ENCODE measurements around the gene THAP8.

THAP8 gene, protein sequence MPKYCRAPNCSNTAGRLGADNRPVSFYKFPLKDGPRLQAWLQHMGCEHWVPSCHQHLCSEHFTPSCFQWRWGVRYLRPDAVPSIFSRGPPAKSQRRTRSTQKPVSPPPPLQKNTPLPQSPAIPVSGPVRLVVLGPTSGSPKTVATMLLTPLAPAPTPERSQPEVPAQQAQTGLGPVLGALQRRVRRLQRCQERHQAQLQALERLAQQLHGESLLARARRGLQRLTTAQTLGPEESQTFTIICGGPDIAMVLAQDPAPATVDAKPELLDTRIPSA

DNA sequence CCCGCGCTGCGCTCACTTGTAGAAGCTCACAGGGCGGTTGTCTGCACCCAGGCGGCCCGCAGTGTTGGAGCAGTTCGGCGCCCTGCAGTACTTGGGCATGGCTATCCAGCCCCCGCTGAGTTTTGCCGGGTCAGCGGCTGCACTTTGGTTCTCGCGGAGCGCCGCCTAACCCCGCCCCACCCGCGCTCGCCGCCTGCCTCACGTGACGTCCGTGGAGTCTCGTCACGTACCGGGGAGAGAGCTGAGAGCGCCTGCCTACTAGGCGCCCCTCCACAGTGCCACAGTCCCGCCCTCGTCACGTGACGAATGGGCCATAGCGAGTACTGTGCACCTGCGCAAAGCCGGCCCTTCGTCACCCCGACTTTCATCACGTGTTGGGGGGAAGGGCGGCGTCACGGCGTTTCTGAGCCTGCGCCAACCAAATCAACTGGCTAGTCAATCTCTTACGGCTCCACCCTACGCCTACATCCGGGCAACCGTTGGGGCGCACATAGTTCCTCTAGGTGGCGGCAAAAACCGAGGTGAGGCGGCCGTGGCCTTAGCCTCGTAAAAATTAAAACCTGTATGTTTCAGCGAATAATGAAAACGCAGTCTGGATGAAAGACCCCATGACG is at the start of gene THAP8:
Gene THAP8, minus strand, starts transcription at position 167 of the 614 bp plus-strand sequence. Its CDS starts 68 bp downstream, at position 99.
- peak within 1 kb of the TSS; percentile 81 for H3K4me3 ChIP-seq (ENCODE audit: low read depth, low read length)
- peak; percentile 97 for DNase-seq (ENCODE audit: low read depth)
- TF ChIP-seq, protein P1, sequence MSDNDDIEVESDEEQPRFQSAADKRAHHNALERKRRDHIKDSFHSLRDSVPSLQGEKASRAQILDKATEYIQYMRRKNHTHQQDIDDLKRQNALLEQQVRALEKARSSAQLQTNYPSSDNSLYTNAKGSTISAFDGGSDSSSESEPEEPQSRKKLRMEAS (IDR thresholded peaks at IDR 0.05; ENCODE audit: low read depth, low read length) = peak; percentile 97
- TF ChIP-seq, protein P2, sequence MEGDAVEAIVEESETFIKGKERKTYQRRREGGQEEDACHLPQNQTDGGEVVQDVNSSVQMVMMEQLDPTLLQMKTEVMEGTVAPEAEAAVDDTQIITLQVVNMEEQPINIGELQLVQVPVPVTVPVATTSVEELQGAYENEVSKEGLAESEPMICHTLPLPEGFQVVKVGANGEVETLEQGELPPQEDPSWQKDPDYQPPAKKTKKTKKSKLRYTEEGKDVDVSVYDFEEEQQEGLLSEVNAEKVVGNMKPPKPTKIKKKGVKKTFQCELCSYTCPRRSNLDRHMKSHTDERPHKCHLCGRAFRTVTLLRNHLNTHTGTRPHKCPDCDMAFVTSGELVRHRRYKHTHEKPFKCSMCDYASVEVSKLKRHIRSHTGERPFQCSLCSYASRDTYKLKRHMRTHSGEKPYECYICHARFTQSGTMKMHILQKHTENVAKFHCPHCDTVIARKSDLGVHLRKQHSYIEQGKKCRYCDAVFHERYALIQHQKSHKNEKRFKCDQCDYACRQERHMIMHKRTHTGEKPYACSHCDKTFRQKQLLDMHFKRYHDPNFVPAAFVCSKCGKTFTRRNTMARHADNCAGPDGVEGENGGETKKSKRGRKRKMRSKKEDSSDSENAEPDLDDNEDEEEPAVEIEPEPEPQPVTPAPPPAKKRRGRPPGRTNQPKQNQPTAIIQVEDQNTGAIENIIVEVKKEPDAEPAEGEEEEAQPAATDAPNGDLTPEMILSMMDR (IDR thresholded peaks at IDR 0.05; ENCODE audit: low read depth, low read length) = no peak
- TF ChIP-seq MYC (IDR thresholded peaks at IDR 0.05; ENCODE audit: low read depth, low read length) (no peak), POLR2A (IDR thresholded peaks at IDR 0.05; ENCODE audit: extremely low read depth, insufficient read length) (peak; percentile 65)

DNA sequence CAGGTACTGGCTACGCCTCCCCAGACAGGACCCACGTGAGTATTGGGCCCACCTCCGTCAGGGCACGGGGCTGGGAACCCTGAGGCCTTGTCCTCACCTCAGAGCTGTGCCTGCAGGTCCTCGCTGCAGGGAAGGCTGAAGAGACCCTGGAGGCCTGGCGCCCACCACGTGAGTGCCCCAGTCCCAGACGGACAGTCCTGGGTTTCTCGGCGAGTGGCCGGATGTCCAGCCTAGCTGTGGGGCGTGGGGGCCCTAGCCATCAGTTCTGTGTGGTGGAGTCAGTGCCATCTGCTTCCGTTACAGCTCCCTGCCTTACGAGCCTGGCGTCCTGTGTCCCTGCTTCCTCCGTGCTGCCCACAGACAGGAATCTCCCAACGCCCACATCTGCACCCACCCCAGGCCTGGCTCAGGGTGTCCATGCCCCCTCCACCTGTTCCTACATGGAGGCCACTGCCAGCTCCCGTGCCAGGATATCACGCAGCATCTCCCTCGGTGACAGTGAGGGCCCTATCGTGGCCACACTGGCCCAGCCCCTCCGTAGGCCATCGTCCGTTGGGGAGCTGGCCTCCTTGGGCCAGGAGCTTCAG is 49.0 kb upstream of the THAP8 start:
- TF ChIP-seq, protein P1 (IDR thresholded peaks at IDR 0.05; ENCODE audit: low read depth, low read length) = no peak
- TF ChIP-seq MYC (IDR thresholded peaks at IDR 0.05; ENCODE audit: low read depth, low read length) = no peak
- TF ChIP-seq POLR2A (IDR thresholded peaks at IDR 0.05; ENCODE audit: extremely low read depth, insufficient read length) = no peak
- TF ChIP-seq, protein P2 (IDR thresholded peaks at IDR 0.05; ENCODE audit: low read depth, low read length) = no peak
- no peak overlapping the region for H3K4me3 ChIP-seq (ENCODE audit: low read depth, low read length)
- no peak for DNase-seq (ENCODE audit: low read depth)

DNA sequence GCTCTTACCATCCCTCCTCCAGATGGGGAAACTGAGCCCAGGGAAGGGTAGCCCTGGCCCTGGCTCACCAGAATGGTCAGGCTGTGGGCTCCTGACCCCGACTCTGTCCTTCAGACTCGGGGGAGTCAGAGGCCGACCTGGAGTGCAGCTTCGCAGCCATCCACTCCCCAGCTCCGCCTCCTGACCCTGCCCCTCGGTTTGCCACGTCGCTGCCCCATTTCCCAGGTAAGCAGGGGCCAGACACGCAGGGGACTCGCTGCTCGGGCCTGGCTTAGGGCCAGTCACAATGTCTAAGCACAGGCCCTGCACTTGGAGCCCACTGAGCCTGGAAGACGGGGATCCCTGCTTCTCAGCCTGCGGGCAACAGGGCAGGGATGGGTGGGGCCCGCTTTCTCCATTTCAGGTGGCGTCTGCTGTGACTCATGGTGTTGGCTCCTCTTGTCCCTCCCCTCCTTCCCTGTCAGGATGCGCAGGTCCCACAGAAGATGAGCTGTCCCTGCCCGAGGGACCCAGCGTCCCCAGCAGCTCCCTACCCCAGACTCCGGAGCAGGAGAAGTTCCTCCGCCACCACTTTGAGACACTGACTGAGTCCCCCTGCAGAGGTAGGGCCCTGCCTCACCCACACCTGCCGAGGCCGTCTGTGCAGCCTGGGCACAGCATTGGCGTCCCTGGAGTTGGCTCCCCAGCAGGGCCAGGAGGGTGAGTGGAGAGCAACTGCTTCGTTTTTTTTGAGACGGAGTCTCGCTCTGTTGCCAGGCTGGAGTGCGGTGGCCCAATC is 47.7 kb upstream of the THAP8 start:
- DNase-seq (ENCODE audit: low read depth) = no peak
- no peak overlapping the region for H3K4me3 ChIP-seq (ENCODE audit: low read depth, low read length)
- TF ChIP-seq POLR2A (IDR thresholded peaks at IDR 0.05; ENCODE audit: extremely low read depth, insufficient read length) = no peak
- no peak for TF ChIP-seq MYC (IDR thresholded peaks at IDR 0.05; ENCODE audit: low read depth, low read length)
- TF ChIP-seq, protein P1 (IDR thresholded peaks at IDR 0.05; ENCODE audit: low read depth, low read length) = no peak
- TF ChIP-seq, protein P2 (IDR thresholded peaks at IDR 0.05; ENCODE audit: low read depth, low read length) = no peak

DNA sequence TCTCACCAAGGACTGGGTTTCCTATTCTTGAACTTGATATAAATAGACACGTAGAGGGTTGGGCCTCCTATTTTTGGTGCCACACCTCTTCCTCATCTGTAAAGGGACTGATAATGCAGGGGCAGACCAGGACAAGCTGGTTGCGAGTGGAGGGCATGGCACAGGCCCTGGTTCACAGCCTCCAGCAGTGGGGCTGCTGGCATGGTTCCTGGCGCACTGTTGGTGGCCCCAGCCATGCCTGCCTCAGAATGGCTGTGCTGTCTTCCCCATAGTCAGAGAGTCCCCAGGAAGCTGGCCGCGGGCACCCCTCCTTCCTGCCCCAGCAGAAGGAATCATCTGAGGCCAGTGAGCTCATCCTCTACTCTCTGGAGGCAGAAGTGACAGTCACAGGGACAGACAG is 46.4 kb upstream of the THAP8 start:
- no peak for DNase-seq (ENCODE audit: low read depth)
- TF ChIP-seq MYC (IDR thresholded peaks at IDR 0.05; ENCODE audit: low read depth, low read length) (no peak), POLR2A (IDR thresholded peaks at IDR 0.05; ENCODE audit: extremely low read depth, insufficient read length) (no peak)
- TF ChIP-seq, protein P1 (IDR thresholded peaks at IDR 0.05; ENCODE audit: low read depth, low read length) = no peak
- TF ChIP-seq, protein P2 (IDR thresholded peaks at IDR 0.05; ENCODE audit: low read depth, low read length) = no peak
- H3K4me3 ChIP-seq (ENCODE audit: low read depth, low read length) = no peak overlapping the region

DNA sequence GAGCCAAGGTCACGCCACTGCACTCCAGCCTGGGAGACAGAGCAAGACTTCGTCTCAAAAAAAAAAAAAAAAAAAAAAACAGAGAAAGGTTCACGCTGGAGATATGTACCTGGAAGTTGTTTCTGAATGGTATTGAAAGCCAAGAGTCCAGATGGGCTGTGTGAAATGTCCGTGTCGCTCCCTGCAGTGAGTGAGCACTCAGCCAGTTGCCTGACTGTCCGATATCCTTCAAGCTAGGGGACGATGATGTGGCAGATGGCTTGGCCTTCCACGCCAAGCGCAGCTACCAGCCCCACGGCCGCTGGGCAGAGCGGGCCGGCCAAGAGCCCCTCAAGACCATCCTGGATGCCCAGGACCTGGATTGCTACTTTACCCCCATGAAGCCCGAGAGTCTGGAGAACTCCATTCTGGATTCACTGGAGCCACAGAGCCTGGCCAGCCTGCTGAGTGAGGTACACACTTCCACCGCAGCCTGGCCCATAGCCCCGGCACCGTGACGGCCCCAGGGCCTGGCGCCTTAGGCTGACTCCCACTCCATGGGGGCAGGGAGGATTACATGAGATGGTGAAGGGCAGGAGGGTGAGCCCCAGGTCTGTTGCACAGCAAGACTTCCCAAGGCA is 45.2 kb upstream of the THAP8 start:
- DNase-seq (ENCODE audit: low read depth) = no peak
- TF ChIP-seq MYC (IDR thresholded peaks at IDR 0.05; ENCODE audit: low read depth, low read length) = no peak
- TF ChIP-seq, protein P1 (IDR thresholded peaks at IDR 0.05; ENCODE audit: low read depth, low read length) = no peak
- no peak for TF ChIP-seq POLR2A (IDR thresholded peaks at IDR 0.05; ENCODE audit: extremely low read depth, insufficient read length)
- TF ChIP-seq, protein P2 (IDR thresholded peaks at IDR 0.05; ENCODE audit: low read depth, low read length) = no peak
- H3K4me3 ChIP-seq (ENCODE audit: low read depth, low read length) = no peak overlapping the region
